ENCODE results near the gene KCNJ10. TPM values are rescaled to one million over a fixed set of nuclear protein-coding genes. Genes with fewer than 3 reads are reported as not detected.

Gene KCNJ10
- total and polyA plus RNA-seq, 2 of the 13 experiments (the other 11 are each of a cell fraction or from before 2014, with no cell fraction given): 4.4 to 10.3 TPM

- TF ChIP-seq ZBTB46 (CRISPR knock-in tag; IDR thresholded peaks at IDR 0.05; ENCODE audit: borderline replicate concordance) (no peak), ZNF280B (CRISPR knock-in tag; IDR thresholded peaks at IDR 0.05; ENCODE audit: borderline replicate concordance) (no peak), MAX (IDR thresholded peaks at IDR 0.05) (no peak), E2F5 (CRISPR knock-in tag; conservative IDR thresholded peaks at IDR 0.05) (no peak), NCOA1 (CRISPR knock-in tag; IDR thresholded peaks at IDR 0.05) (no peak), ZNF337 (CRISPR knock-in tag; IDR thresholded peaks at IDR 0.05; ENCODE audit: borderline replicate concordance, low read depth) (no peak)
Observed at GRCh38 chr1:160082926-160083325, 13.0 kb upstream of the KCNJ10 start (continued).

GRCh38 chr1:160082487-160082886, 12.5 kb upstream of the KCNJ10 start:
- ChIA-PET POLR2A (no interaction called here), CTCF (ENCODE audit: low intra/inter-chr PET ratio, low total read pairs) (no interaction called here)
- Histone ChIP-seq H3K79me2 (ENCODE audit: insufficient read depth, low read length) (no peaks in the 10 kb centered on the region), H3K27ac (ENCODE audit: extremely low read length, insufficient read depth, low read length) (no peak overlapping the region), H3K4me3 (replicated peaks in 1 of 3; ENCODE audit: insufficient read depth in 1 of 3, low read depth in 2 of 3, low read length in 3 of 3) (no peak overlapping the region), H3K4me2 (ENCODE audit: low read depth, low read length) (no peak overlapping the region), H3K27me3 (ENCODE audit: control insufficient read depth in 1 of 2, insufficient read depth in 2 of 2, low read length in 2 of 2) (no peaks in the 10 kb centered on the region), H3K9me3 (ENCODE audit: low read length) (no peaks in the 10 kb centered on the region), H3K36me3 (replicated peaks in 1 of 2; ENCODE audit: control insufficient read depth in 1 of 2, insufficient read depth in 2 of 2, low read length in 2 of 2) (no peaks in the 10 kb centered on the region), H3K9ac (ENCODE audit: insufficient read depth, low read depth, low read length) (no peak overlapping the region), H2AFZ (ENCODE audit: low read length) (no peak overlapping the region), H4K20me1 (ENCODE audit: insufficient read depth, low read length) (no peaks in the 10 kb centered on the region), H3K4me1 (ENCODE audit: insufficient read depth, low read length) (peaks cover 33% of the 10 kb centered on the region)
- FAIRE-seq: no peak
- in situ Hi-C loops (cut with HindIII; ENCODE audit: extremely low pct_ligation_motif_present, low pct_unique_long_range_greater_than_20kb) (loop anchor here (5.0 kb wide), 2 partner anchors 35 to 145 kb away; no protein-coding TSS in a partner anchor), intact Hi-C loops (cut with micrococcal nuclease; ENCODE audit: unreplicated experiment) (no loop called here)
- no peak for DNase-seq (ENCODE audit: low spot score)
- no TSS peak for BruUV-seq (replicated peaks)
- 6% methylated on average over 2 of the region's 2 CpGs for WGBS (ENCODE audit: low lambda C conversion rate)
- ATAC-seq: no peak
- TF ChIP-seq ZKSCAN1 (IDR thresholded peaks at IDR 0.05; ENCODE audit: low read length): no peak
- no peak for TF ChIP-seq GATAD1 (CRISPR knock-in tag; IDR thresholded peaks at IDR 0.05)
- no peak for TF ChIP-seq ZKSCAN8 (CRISPR knock-in tag; IDR thresholded peaks at IDR 0.05; ENCODE audit: borderline replicate concordance)
- no peak for TF ChIP-seq LRRFIP1 (CRISPR knock-in tag; conservative IDR thresholded peaks at IDR 0.05)
- TF ChIP-seq ZFP62 (CRISPR knock-in tag; IDR thresholded peaks at IDR 0.05): no peak
- no peak for TF ChIP-seq ZNF652 (CRISPR knock-in tag; IDR thresholded peaks at IDR 0.05; ENCODE audit: borderline replicate concordance, low read depth)
- no peak for TF ChIP-seq CC2D1A (CRISPR knock-in tag; IDR thresholded peaks at IDR 0.05)
- no peak for TF ChIP-seq STAT5B (CRISPR knock-in tag; IDR thresholded peaks at IDR 0.05)

Measured in HepG2 (cell line).